WTC11 (cell line): Measurements from ENCODE around the gene CDK6. TPM values are rescaled to one million over a fixed set of nuclear protein-coding genes. Genes with fewer than 3 reads are reported as not detected.

Experiments used
- ATAC-seq: fragments of 200-7000 bp; cut with Tn5 transposase; 2 replicates; pipeline ENCODE4 v1.10.0; 2021; ENCODE audit warnings: mild to moderate bottlenecking, moderate library complexity
- CTCF ChIA-PET: fragments of 300-600 bp; sonication (Branson Sonifier 250); formaldehyde crosslinking; loops from one replicate; lab custom pipeline; 2021; ENCODE audit warnings: antibody characterized with exemption; lab: Charles Lee
- POLR2A ChIA-PET: fragments of 350-600 bp; sonication (Branson Sonifier 250); formaldehyde crosslinking; loops from one replicate; lab custom pipeline; 2021; ENCODE audit warnings: antibody characterized with exemption; lab: Charles Lee
- DNase-seq: peaks from one replicate; pipeline ENCODE4 v3.0.0; 2021; ENCODE audit warnings: low spot score
- H3K27ac Mint-ChIP-seq: 2 replicates; pipeline ENCODE4 v1.8.0; 2021; ENCODE audit warnings: mixed read lengths
- H3K27me3 Mint-ChIP-seq: 2 replicates; pipeline ENCODE4 v1.8.0; 2021; ENCODE audit warnings: low read depth, mild to moderate bottlenecking, moderate library complexity, mixed read lengths
- H3K36me3 Mint-ChIP-seq: 2 replicates; pipeline ENCODE4 v1.8.0; 2021; ENCODE audit warnings: mixed read lengths
- H3K4me1 Mint-ChIP-seq: 2 replicates; pipeline ENCODE4 v1.8.0; 2022; ENCODE audit warnings: mixed read lengths
- H3K4me3 Mint-ChIP-seq: 2 replicates; pipeline ENCODE4 v1.8.0; 2021; ENCODE audit warnings: mild to moderate bottlenecking, moderate library complexity, mixed read lengths
- H3K9me3 Mint-ChIP-seq: 2 replicates; pipeline ENCODE4 v1.8.0; 2021; ENCODE audit warnings: mixed read lengths
- MYBL2 ChIP-seq: sonication (generic); formaldehyde crosslinking; IDR thresholded peaks from 2 replicates; pipeline ENCODE4 v1.8.1; 2023; ENCODE audit warnings: mild to moderate bottlenecking, moderate library complexity, missing genetic modification reagents
- NR2C2 ChIP-seq: sonication (generic); formaldehyde crosslinking; IDR thresholded peaks from 2 replicates; pipeline ENCODE4 v1.8.0; 2022; ENCODE audit warnings: mild to moderate bottlenecking, missing genetic modification reagents
- OVOL2 ChIP-seq: fragments of 250-450 bp; sonication (Bioruptor Pico); IDR thresholded peaks from 2 replicates; pipeline ENCODE4 v1.9.0; 2021; ENCODE audit warnings: mild to moderate bottlenecking, borderline replicate concordance
- TCF7 ChIP-seq: sonication (generic); formaldehyde crosslinking; IDR thresholded peaks from 2 replicates; pipeline ENCODE4 v1.8.0; 2022; ENCODE audit warnings: mild to moderate bottlenecking, low read depth, missing genetic modification reagents, moderate library complexity
- TEAD4 ChIP-seq: sonication (generic); formaldehyde crosslinking; IDR thresholded peaks from 2 replicates; pipeline ENCODE4 v1.8.0; 2022; ENCODE audit warnings: mild to moderate bottlenecking, missing genetic modification reagents
- ZNF263 ChIP-seq: sonication (generic); formaldehyde crosslinking; IDR thresholded peaks from 2 replicates; pipeline ENCODE4 v1.8.1; 2022; ENCODE audit warnings: low read depth, mild to moderate bottlenecking, moderate library complexity, missing genetic modification reagents
- total RNA-seq: library from RNA; stranded (reverse); gene quantifications from 3 replicates; pipeline ENCODE4 v1.2.3, GENCODE V29; 2021
- TF ChIP-seq, protein P1 (sequence below): fragments of 250-450 bp; sonication (Bioruptor Pico); IDR thresholded peaks from 2 replicates; pipeline ENCODE4 v2.1.2; 2022; ENCODE audit warnings: mild to moderate bottlenecking, moderate library complexity
- TF ChIP-seq, protein P2 (sequence below): sonication (generic); formaldehyde crosslinking; IDR thresholded peaks from 2 replicates; pipeline ENCODE4 v1.8.1; 2023; ENCODE audit warnings: mild to moderate bottlenecking, missing genetic modification reagents
- TF ChIP-seq, protein P3 (sequence below): sonication (generic); formaldehyde crosslinking; conservative IDR thresholded peaks from 2 replicates; pipeline ENCODE4 v1.8.1; 2023; ENCODE audit warnings: mild to moderate bottlenecking, low read depth, missing genetic modification reagents, moderate library complexity
- TF ChIP-seq, protein P4 (sequence below): sonication (generic); formaldehyde crosslinking; IDR thresholded peaks from 2 replicates; pipeline ENCODE4 v1.8.1; 2022; ENCODE audit warnings: low read depth, missing genetic modification reagents, borderline replicate concordance
- TF ChIP-seq, protein P5 (sequence below): fragments of 200-600 bp; IDR thresholded peaks from 2 replicates; pipeline ENCODE4 v1.8.0; 2022; ENCODE audit warnings: antibody characterized with exemption
- TF ChIP-seq, protein P6 (sequence below): sonication (generic); formaldehyde crosslinking; conservative IDR thresholded peaks from 2 replicates; pipeline ENCODE4 v1.8.1; 2022; ENCODE audit warnings: mild to moderate bottlenecking, missing genetic modification reagents
- TF ChIP-seq, protein P7 (sequence below): sonication (generic); formaldehyde crosslinking; IDR thresholded peaks from 2 replicates; pipeline ENCODE4 v1.8.0; 2023; ENCODE audit warnings: mild to moderate bottlenecking, missing genetic modification reagents
- TF ChIP-seq, protein P8 (sequence below): sonication (generic); formaldehyde crosslinking; IDR thresholded peaks from 2 replicates; pipeline ENCODE4 v1.8.0; 2023; ENCODE audit warnings: missing genetic modification reagents, mild to moderate bottlenecking, borderline replicate concordance
- TF ChIP-seq, protein P9 (sequence below): fragments of 250-450 bp; sonication (Bioruptor Pico); IDR thresholded peaks from 2 replicates; pipeline ENCODE4 v1.9.0; 2021; ENCODE audit warnings: mild to moderate bottlenecking

Gene CDK6
- total RNA-seq, 1 experiment from 2014 or later, result 47.2 TPM

DNA sequence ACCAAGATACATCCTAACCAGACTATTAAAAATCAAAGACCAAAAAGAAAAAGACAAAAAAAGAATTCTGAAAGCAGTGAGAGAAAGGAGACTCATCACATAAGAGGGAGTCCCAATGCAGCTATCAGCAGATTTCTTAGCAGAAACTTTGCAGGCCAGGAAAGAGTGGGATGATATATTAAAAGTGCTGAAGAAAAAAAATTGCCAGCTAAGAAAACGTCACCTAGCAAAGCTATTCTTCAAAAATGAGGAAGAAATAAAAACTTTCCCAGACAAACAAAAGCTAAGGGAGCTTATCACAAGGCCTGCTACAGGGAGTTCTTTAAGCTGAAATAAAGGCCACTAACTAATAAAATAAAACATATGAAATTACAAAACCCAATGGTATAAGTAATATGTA, 40.5 kb upstream of the CDK6 start:
- TF ChIP-seq OVOL2 (CRISPR knock-in tag) (no peak), TCF7 (CRISPR knock-in tag) (no peak)
- TF ChIP-seq, protein P1, sequence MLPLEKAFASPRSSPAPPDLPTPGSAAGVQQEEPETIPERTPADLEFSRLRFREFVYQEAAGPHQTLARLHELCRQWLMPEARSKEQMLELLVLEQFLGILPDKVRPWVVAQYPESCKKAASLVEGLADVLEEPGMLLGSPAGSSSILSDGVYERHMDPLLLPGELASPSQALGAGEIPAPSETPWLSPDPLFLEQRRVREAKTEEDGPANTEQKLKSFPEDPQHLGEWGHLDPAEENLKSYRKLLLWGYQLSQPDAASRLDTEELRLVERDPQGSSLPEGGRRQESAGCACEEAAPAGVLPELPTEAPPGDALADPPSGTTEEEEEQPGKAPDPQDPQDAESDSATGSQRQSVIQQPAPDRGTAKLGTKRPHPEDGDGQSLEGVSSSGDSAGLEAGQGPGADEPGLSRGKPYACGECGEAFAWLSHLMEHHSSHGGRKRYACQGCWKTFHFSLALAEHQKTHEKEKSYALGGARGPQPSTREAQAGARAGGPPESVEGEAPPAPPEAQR, result no peak
- no peak overlapping the region for H3K4me3 Mint-ChIP-seq
- no peaks in the 10 kb centered on the region for H3K9me3 Mint-ChIP-seq
- no peaks in the 10 kb centered on the region for H3K27me3 Mint-ChIP-seq
- CTCF ChIA-PET, result no interaction called here
- POLR2A ChIA-PET, result interaction anchor here (0.5 kb wide), 1 partner anchor 72 kb away, joined by 3 read pairs; no protein-coding TSS in a partner anchor
- H3K27ac Mint-ChIP-seq, result no peak overlapping the region
- ATAC-seq, result no peak
- no peaks in the 10 kb centered on the region for H3K36me3 Mint-ChIP-seq
- peaks cover 7% of the 10 kb centered on the region for H3K4me1 Mint-ChIP-seq
- DNase-seq, result no peak

GRCh38 chr7:92875719-92876118, 39.3 kb upstream of the CDK6 start:
- no peaks in the 10 kb centered on the region for H3K36me3 Mint-ChIP-seq
- no peak overlapping the region for H3K4me3 Mint-ChIP-seq
- ChIA-PET POLR2A (interaction anchor here (0.6 kb wide), 1 partner anchor 1325 kb away, joined by 3 read pairs; no protein-coding TSS in a partner anchor), CTCF (interaction anchor here (1.0 to 1.2 kb wide), 2 partner anchors 43 to 347 kb away, joined by 4 to 5 read pairs; partner anchors contain the start of genes PEX1 and RBM48)
- no peaks in the 10 kb centered on the region for H3K27me3 Mint-ChIP-seq
- ATAC-seq (no peak), DNase-seq (no peak)
- no peak overlapping the region for H3K27ac Mint-ChIP-seq
- H3K4me1 Mint-ChIP-seq, result peaks cover 7% of the 10 kb centered on the region
- no peaks in the 10 kb centered on the region for H3K9me3 Mint-ChIP-seq
- TF ChIP-seq TEAD4 (no peak), NR2C2 (CRISPR knock-in tag) (no peak), ZNF263 (CRISPR knock-in tag) (no peak), MYBL2 (CRISPR knock-in tag) (no peak)
- TF ChIP-seq, protein P2, sequence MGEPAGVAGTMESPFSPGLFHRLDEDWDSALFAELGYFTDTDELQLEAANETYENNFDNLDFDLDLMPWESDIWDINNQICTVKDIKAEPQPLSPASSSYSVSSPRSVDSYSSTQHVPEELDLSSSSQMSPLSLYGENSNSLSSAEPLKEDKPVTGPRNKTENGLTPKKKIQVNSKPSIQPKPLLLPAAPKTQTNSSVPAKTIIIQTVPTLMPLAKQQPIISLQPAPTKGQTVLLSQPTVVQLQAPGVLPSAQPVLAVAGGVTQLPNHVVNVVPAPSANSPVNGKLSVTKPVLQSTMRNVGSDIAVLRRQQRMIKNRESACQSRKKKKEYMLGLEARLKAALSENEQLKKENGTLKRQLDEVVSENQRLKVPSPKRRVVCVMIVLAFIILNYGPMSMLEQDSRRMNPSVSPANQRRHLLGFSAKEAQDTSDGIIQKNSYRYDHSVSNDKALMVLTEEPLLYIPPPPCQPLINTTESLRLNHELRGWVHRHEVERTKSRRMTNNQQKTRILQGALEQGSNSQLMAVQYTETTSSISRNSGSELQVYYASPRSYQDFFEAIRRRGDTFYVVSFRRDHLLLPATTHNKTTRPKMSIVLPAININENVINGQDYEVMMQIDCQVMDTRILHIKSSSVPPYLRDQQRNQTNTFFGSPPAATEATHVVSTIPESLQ (CRISPR knock-in tag), result no peak
- TF ChIP-seq, protein P3, sequence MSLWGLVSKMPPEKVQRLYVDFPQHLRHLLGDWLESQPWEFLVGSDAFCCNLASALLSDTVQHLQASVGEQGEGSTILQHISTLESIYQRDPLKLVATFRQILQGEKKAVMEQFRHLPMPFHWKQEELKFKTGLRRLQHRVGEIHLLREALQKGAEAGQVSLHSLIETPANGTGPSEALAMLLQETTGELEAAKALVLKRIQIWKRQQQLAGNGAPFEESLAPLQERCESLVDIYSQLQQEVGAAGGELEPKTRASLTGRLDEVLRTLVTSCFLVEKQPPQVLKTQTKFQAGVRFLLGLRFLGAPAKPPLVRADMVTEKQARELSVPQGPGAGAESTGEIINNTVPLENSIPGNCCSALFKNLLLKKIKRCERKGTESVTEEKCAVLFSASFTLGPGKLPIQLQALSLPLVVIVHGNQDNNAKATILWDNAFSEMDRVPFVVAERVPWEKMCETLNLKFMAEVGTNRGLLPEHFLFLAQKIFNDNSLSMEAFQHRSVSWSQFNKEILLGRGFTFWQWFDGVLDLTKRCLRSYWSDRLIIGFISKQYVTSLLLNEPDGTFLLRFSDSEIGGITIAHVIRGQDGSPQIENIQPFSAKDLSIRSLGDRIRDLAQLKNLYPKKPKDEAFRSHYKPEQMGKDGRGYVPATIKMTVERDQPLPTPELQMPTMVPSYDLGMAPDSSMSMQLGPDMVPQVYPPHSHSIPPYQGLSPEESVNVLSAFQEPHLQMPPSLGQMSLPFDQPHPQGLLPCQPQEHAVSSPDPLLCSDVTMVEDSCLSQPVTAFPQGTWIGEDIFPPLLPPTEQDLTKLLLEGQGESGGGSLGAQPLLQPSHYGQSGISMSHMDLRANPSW (CRISPR knock-in tag), result no peak
- TF ChIP-seq, protein P4, sequence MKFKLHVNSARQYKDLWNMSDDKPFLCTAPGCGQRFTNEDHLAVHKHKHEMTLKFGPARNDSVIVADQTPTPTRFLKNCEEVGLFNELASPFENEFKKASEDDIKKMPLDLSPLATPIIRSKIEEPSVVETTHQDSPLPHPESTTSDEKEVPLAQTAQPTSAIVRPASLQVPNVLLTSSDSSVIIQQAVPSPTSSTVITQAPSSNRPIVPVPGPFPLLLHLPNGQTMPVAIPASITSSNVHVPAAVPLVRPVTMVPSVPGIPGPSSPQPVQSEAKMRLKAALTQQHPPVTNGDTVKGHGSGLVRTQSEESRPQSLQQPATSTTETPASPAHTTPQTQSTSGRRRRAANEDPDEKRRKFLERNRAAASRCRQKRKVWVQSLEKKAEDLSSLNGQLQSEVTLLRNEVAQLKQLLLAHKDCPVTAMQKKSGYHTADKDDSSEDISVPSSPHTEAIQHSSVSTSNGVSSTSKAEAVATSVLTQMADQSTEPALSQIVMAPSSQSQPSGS (CRISPR knock-in tag), result no peak
- TF ChIP-seq, protein P5, sequence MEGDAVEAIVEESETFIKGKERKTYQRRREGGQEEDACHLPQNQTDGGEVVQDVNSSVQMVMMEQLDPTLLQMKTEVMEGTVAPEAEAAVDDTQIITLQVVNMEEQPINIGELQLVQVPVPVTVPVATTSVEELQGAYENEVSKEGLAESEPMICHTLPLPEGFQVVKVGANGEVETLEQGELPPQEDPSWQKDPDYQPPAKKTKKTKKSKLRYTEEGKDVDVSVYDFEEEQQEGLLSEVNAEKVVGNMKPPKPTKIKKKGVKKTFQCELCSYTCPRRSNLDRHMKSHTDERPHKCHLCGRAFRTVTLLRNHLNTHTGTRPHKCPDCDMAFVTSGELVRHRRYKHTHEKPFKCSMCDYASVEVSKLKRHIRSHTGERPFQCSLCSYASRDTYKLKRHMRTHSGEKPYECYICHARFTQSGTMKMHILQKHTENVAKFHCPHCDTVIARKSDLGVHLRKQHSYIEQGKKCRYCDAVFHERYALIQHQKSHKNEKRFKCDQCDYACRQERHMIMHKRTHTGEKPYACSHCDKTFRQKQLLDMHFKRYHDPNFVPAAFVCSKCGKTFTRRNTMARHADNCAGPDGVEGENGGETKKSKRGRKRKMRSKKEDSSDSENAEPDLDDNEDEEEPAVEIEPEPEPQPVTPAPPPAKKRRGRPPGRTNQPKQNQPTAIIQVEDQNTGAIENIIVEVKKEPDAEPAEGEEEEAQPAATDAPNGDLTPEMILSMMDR, result no peak
- TF ChIP-seq, protein P6, sequence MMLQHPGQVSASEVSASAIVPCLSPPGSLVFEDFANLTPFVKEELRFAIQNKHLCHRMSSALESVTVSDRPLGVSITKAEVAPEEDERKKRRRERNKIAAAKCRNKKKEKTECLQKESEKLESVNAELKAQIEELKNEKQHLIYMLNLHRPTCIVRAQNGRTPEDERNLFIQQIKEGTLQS, result no peak
- TF ChIP-seq, protein P7, sequence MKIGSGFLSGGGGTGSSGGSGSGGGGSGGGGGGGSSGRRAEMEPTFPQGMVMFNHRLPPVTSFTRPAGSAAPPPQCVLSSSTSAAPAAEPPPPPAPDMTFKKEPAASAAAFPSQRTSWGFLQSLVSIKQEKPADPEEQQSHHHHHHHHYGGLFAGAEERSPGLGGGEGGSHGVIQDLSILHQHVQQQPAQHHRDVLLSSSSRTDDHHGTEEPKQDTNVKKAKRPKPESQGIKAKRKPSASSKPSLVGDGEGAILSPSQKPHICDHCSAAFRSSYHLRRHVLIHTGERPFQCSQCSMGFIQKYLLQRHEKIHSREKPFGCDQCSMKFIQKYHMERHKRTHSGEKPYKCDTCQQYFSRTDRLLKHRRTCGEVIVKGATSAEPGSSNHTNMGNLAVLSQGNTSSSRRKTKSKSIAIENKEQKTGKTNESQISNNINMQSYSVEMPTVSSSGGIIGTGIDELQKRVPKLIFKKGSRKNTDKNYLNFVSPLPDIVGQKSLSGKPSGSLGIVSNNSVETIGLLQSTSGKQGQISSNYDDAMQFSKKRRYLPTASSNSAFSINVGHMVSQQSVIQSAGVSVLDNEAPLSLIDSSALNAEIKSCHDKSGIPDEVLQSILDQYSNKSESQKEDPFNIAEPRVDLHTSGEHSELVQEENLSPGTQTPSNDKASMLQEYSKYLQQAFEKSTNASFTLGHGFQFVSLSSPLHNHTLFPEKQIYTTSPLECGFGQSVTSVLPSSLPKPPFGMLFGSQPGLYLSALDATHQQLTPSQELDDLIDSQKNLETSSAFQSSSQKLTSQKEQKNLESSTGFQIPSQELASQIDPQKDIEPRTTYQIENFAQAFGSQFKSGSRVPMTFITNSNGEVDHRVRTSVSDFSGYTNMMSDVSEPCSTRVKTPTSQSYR (CRISPR knock-in tag), result no peak
- TF ChIP-seq, protein P8, sequence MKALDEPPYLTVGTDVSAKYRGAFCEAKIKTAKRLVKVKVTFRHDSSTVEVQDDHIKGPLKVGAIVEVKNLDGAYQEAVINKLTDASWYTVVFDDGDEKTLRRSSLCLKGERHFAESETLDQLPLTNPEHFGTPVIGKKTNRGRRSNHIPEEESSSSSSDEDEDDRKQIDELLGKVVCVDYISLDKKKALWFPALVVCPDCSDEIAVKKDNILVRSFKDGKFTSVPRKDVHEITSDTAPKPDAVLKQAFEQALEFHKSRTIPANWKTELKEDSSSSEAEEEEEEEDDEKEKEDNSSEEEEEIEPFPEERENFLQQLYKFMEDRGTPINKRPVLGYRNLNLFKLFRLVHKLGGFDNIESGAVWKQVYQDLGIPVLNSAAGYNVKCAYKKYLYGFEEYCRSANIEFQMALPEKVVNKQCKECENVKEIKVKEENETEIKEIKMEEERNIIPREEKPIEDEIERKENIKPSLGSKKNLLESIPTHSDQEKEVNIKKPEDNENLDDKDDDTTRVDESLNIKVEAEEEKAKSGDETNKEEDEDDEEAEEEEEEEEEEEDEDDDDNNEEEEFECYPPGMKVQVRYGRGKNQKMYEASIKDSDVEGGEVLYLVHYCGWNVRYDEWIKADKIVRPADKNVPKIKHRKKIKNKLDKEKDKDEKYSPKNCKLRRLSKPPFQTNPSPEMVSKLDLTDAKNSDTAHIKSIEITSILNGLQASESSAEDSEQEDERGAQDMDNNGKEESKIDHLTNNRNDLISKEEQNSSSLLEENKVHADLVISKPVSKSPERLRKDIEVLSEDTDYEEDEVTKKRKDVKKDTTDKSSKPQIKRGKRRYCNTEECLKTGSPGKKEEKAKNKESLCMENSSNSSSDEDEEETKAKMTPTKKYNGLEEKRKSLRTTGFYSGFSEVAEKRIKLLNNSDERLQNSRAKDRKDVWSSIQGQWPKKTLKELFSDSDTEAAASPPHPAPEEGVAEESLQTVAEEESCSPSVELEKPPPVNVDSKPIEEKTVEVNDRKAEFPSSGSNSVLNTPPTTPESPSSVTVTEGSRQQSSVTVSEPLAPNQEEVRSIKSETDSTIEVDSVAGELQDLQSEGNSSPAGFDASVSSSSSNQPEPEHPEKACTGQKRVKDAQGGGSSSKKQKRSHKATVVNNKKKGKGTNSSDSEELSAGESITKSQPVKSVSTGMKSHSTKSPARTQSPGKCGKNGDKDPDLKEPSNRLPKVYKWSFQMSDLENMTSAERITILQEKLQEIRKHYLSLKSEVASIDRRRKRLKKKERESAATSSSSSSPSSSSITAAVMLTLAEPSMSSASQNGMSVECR (CRISPR knock-in tag), result no peak
- TF ChIP-seq, protein P9, sequence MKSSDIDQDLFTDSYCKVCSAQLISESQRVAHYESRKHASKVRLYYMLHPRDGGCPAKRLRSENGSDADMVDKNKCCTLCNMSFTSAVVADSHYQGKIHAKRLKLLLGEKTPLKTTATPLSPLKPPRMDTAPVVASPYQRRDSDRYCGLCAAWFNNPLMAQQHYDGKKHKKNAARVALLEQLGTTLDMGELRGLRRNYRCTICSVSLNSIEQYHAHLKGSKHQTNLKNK (CRISPR knock-in tag), result no peak
